Caco-2 (cell line): ENCODE results near the gene SLC13A5. TPM values are rescaled to one million over a fixed set of nuclear protein-coding genes. Genes with fewer than 3 reads are reported as not detected.
"Not testable (repeated sequence)": the region's sequence is repeated elsewhere in the genome, so short reads cannot be mapped to it uniquely, and the experiment has no call there.

ENCODE experiments used
- BruUV-seq: library from RNA; stranded (reverse); fragments of 400-500 nt; replicated peaks from 2 replicates; lab custom pipeline; 2021; lab: Mats Ljungman, UMichigan
- CTCF ChIA-PET: fragments of 300-600 bp; sonication (Branson Sonifier 250); formaldehyde crosslinking; loops from one replicate; lab custom pipeline; 2022; ENCODE audit warnings: antibody characterized with exemption; lab: Charles Lee
- POLR2A ChIA-PET: fragments of 300-600 bp; sonication (Branson Sonifier 250); formaldehyde crosslinking; loops from one replicate; lab custom pipeline; 2022; ENCODE audit warnings: antibody characterized with exemption; lab: Charles Lee
- DNase-seq, 2 experiments: peaks; one replicate each; pipeline versions ENCODE4 v3.0.0 to v3.0.0-alpha.2; 2020 to 2022
- H3K27me3 ChIP-seq: replicated peaks from 2 replicates; pipeline ENCODE4 v1.6.0; 2011; ENCODE audit warnings: low read length; ENCODE audit not compliant: control insufficient read depth, insufficient read depth
- H3K36me3 ChIP-seq: 2 replicates; pipeline ENCODE4 v1.5.1; 2011; ENCODE audit warnings: low read length; ENCODE audit not compliant: control insufficient read depth, insufficient read depth
- H3K4me1 ChIP-seq: fragments of 250-450 bp; sonication (Bioruptor Pico); 2 replicates; pipeline ENCODE4 v1.5.1; 2020; ENCODE audit warnings: mild to moderate bottlenecking
- H3K4me3 ChIP-seq: 2 replicates; pipeline ENCODE4 v1.5.1; 2011; ENCODE audit warnings: low read depth, mild to moderate bottlenecking, control low read depth, low read length
- H3K9me3 ChIP-seq: fragments of 250-450 bp; sonication (Bioruptor Pico); 2 replicates; pipeline ENCODE4 v1.5.1; 2020; ENCODE audit warnings: mild to moderate bottlenecking, moderate library complexity
- H3K27ac Mint-ChIP-seq: one replicate; pipeline ENCODE4 v1.8.0; 2022; ENCODE audit warnings: mixed read lengths; ENCODE audit not compliant: unreplicated experiment
- H3K27me3 Mint-ChIP-seq: one replicate; pipeline ENCODE4 v1.8.0; 2022; ENCODE audit warnings: mixed read lengths; ENCODE audit not compliant: insufficient read depth, unreplicated experiment
- H3K36me3 Mint-ChIP-seq: one replicate; pipeline ENCODE4 v1.8.0; 2022; ENCODE audit warnings: mild to moderate bottlenecking, mixed read lengths; ENCODE audit not compliant: insufficient read depth, unreplicated experiment
- H3K4me1 Mint-ChIP-seq: one replicate; pipeline ENCODE4 v1.8.0; 2022; ENCODE audit warnings: low read depth, mixed read lengths; ENCODE audit not compliant: unreplicated experiment
- H3K4me3 Mint-ChIP-seq: one replicate; pipeline ENCODE4 v1.8.0; 2022; ENCODE audit warnings: mild to moderate bottlenecking, moderate library complexity, mixed read lengths; ENCODE audit not compliant: unreplicated experiment
- H3K9me3 Mint-ChIP-seq: one replicate; pipeline ENCODE4 v1.8.0; 2022; ENCODE audit warnings: mixed read lengths; ENCODE audit not compliant: unreplicated experiment
- CTCF ChIP-seq, 2 experiments: fragments of 200-600 bp in 1 of 2; IDR thresholded peaks; 1 replicate in 1 of 2; 2 replicates in 1 of 2; pipeline versions ENCODE4 v1.5.1 to v1.8.0; 2011 to 2022; ENCODE audit warnings: antibody characterized with exemption in 1 of 2, control low read depth in 1 of 2, inconsistent platforms in 1 of 2, low read depth in 1 of 2, low read length in 1 of 2, mild to moderate bottlenecking in 1 of 2, moderate library complexity in 1 of 2; ENCODE audit not compliant: insufficient read depth in 1 of 2, severe bottlenecking in 1 of 2, unreplicated experiment in 1 of 2
- intact Hi-C: fragments of 100-400 bp; cut with micrococcal nuclease; formaldehyde crosslinking; loops from one replicate; pipeline ENCODE4 v1.10.0; 2022; ENCODE audit not compliant: unreplicated experiment
- total RNA-seq: library from RNA; stranded (reverse); gene quantifications from 2 replicates; pipeline ENCODE4 v1.2.3, GENCODE V29; 2022

SLC13A5 gene
- total RNA-seq, 1 experiment from 2014 or later, result 0.11 TPM

- H3K27me3 Mint-ChIP-seq, result no peaks in the 10 kb centered on the region
- ChIA-PET POLR2A (no interaction called here), CTCF (no interaction called here)
- no peaks in the 10 kb centered on the region for H3K36me3 ChIP-seq
- H3K4me3 Mint-ChIP-seq, result no peak overlapping the region
- no peaks in the 10 kb centered on the region for H3K36me3 Mint-ChIP-seq
- intact Hi-C loops, result no loop called here
- peaks cover 4% of the 10 kb centered on the region for H3K4me1 Mint-ChIP-seq
- no TSS peak for BruUV-seq
- no peak overlapping the region for H3K4me3 ChIP-seq
- H3K9me3 ChIP-seq, result no peaks in the 10 kb centered on the region
- H3K9me3 Mint-ChIP-seq, result no peaks in the 10 kb centered on the region
- H3K27ac Mint-ChIP-seq, result no peak overlapping the region
- peaks cover 11% of the 10 kb centered on the region for H3K4me1 ChIP-seq
- TF ChIP-seq CTCF (IDR thresholded peaks at IDR 0.05; ENCODE audit: insufficient read depth in 1 of 2, low read depth in 1 of 2, low read length in 1 of 2, severe bottlenecking in 1 of 2, unreplicated experiment in 1 of 2), result no peak
- DNase-seq, result no peak
- H3K27me3 ChIP-seq, result no peaks in the 10 kb centered on the region
Observed at GRCh38 chr17:6695565-6695964, 17.6 kb downstream of the SLC13A5 start.

DNA sequence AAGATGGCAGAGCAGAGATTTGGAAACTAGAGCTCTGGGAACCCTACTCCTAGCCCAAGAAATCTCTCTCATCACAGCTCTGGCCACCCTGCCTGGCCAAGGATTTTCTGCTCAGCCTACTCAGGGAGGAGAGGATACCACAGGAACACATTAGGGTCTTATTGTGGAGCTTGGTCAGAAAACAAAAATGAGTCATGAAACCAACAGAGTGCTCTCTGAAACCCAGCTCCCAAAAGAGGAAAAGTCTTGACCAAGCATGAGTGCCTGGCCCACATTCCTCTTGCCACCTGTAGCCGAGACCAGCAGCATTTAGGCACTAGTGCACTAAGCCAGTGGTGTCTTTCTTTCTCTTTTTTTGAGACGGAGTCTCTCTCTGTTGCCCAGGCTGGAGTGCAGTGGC lies 18.1 kb downstream of the SLC13A5 start:
- BruUV-seq, result no TSS peak
- no peaks in the 10 kb centered on the region for H3K9me3 ChIP-seq
- Mint-ChIP-seq H3K9me3 (no peaks in the 10 kb centered on the region), H3K4me3 (no peak overlapping the region), H3K27ac (no peak overlapping the region), H3K36me3 (no peaks in the 10 kb centered on the region), H3K27me3 (no peaks in the 10 kb centered on the region), H3K4me1 (no peaks in the 10 kb centered on the region)
- H3K4me1 ChIP-seq, result peaks cover 6% of the 10 kb centered on the region
- TF ChIP-seq CTCF (IDR thresholded peaks at IDR 0.05; ENCODE audit: insufficient read depth in 1 of 2, low read depth in 1 of 2, low read length in 1 of 2, severe bottlenecking in 1 of 2, unreplicated experiment in 1 of 2), result no peak
- ChIA-PET POLR2A (no interaction called here), CTCF (no interaction called here)
- intact Hi-C loops, result no loop called here
- DNase-seq, result no peak
- no peak overlapping the region for H3K4me3 ChIP-seq
- no peaks in the 10 kb centered on the region for H3K36me3 ChIP-seq
- no peaks in the 10 kb centered on the region for H3K27me3 ChIP-seq

DNA sequence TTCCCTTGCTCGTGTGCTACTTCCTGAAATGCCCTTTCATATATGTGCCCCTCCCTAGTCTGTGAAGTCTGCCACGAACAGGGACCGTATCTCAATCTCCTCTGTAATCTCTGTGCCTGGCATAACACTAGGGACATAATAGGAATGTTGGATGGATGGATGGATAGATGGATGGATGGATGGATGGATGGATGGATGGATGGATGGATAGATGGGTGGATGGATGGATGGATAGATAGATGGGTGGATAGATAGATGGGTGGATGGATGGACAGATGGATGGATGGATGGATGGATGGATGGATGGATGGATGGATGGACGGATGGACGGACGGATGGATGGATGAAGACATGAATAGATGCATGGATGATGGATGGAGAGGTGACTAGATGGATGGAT lies 21.2 kb downstream of the SLC13A5 start:
- POLR2A ChIA-PET, H3K9me3 ChIP-seq, H3K4me1 ChIP-seq, BruUV-seq, H3K36me3 ChIP-seq, H3K4me3 Mint-ChIP-seq, H3K9me3 Mint-ChIP-seq, CTCF ChIA-PET, DNase-seq, H3K27me3 ChIP-seq, H3K27me3 Mint-ChIP-seq, H3K36me3 Mint-ChIP-seq, intact Hi-C loops, H3K4me3 ChIP-seq, H3K27ac Mint-ChIP-seq, H3K4me1 Mint-ChIP-seq: not testable (repeated sequence)

DNA sequence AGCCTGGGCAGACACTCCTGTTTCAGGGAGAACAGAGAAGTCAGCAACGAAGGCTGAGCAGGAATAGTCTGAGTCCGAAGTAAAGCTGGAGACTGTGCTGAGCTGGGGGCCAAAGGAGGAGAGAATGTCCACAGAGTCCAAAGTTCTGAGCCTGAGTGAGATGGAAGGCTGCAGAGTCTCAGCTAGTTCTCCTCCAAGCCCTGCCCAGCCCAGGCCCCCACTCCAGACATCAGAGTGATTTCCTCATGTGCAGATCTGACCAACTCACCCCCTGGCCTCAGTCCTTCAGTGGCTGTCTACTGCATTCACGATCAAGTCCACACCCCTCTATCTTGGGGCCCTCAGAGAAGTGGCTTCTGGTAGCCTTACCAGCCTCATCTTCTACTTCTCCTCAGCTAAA lies 21.6 kb downstream of the SLC13A5 start:
- Histone ChIP-seq H3K4me3 (no peak overlapping the region), H3K9me3 (no peaks in the 10 kb centered on the region), H3K4me1 (no peaks in the 10 kb centered on the region), H3K27me3 (no peaks in the 10 kb centered on the region), H3K36me3 (no peaks in the 10 kb centered on the region)
- no peak for DNase-seq
- POLR2A ChIA-PET, result no interaction called here
- Mint-ChIP-seq H3K9me3 (no peaks in the 10 kb centered on the region), H3K4me1 (no peaks in the 10 kb centered on the region), H3K36me3 (no peaks in the 10 kb centered on the region), H3K27ac (no peak overlapping the region), H3K4me3 (no peak overlapping the region), H3K27me3 (no peaks in the 10 kb centered on the region)
- BruUV-seq, result no TSS peak
- intact Hi-C loops, result no loop called here
- CTCF ChIA-PET, result no interaction called here
- no peak for TF ChIP-seq CTCF (IDR thresholded peaks at IDR 0.05; ENCODE audit: insufficient read depth in 1 of 2, low read depth in 1 of 2, low read length in 1 of 2, severe bottlenecking in 1 of 2, unreplicated experiment in 1 of 2)
